H54 (cell line): ENCODE data around the gene TULP4.
"Not testable (repeated sequence)": the region's sequence is repeated elsewhere in the genome, so short reads cannot be mapped to it uniquely, and the experiment has no call there.

Experiments
- DNase-seq: peaks from one replicate; pipeline ENCODE4 v3.0.0; 2011; ENCODE audit warnings: low spot score, mixed read lengths; ENCODE audit not compliant: insufficient read length
- FAIRE-seq: peaks from 3 replicates; lab custom pipeline; 2011; peaks lifted over from hg19 to GRCh38; lab: Jason Lieb, UNC
- POLR2A ChIP-seq: IDR thresholded peaks from 2 replicates; pipeline ENCODE4 v1.6.1; 2011; ENCODE audit warnings: low read depth, mild to moderate bottlenecking, low read length

Gene TULP4

GRCh38 chr6:158329531-158329930 lies 17.3 kb downstream of the TULP4 start:
- DNase-seq (no peak), FAIRE-seq (no peak)
- TF ChIP-seq POLR2A: no peak

GRCh38 chr6:158330016-158330415 lies 17.8 kb downstream of the TULP4 start:
- no peak for FAIRE-seq
- TF ChIP-seq POLR2A: no peak
- DNase-seq: no peak

- no peak for TF ChIP-seq POLR2A
- FAIRE-seq: no peak
- no peak for DNase-seq
These were observed 20.0 kb downstream of the TULP4 start for GRCh38 chr6:158332237-158332636.

- TF ChIP-seq POLR2A: no peak
- FAIRE-seq (no peak), DNase-seq (no peak)
These were observed 20.8 kb downstream of the TULP4 start for GRCh38 chr6:158333094-158333493.

GRCh38 chr6:158334534-158334933 lies 22.3 kb downstream of the TULP4 start:
- no peak for TF ChIP-seq POLR2A
- no peak for DNase-seq
- no peak for FAIRE-seq

- no peak for TF ChIP-seq POLR2A
- DNase-seq (no peak), FAIRE-seq (no peak)
These were observed 25.1 kb downstream of the TULP4 start for GRCh38 chr6:158337332-158337731.

GRCh38 chr6:158338311-158339112 lies 26.2 kb downstream of the TULP4 start:
- no peak for FAIRE-seq
- DNase-seq: no peak
- TF ChIP-seq POLR2A: no peak

GRCh38 chr6:158339197-158339596 lies 26.9 kb downstream of the TULP4 start:
- not testable (repeated sequence) for FAIRE-seq, DNase-seq

GRCh38 chr6:158340252-158340651 lies 28.0 kb downstream of the TULP4 start:
- FAIRE-seq: no peak
- TF ChIP-seq POLR2A: no peak
- no peak for DNase-seq

GRCh38 chr6:158344534-158344933 lies 32.3 kb downstream of the TULP4 start:
- FAIRE-seq (no peak), DNase-seq (no peak)
- TF ChIP-seq POLR2A: no peak

- not testable (repeated sequence) for FAIRE-seq, DNase-seq
These were observed 33.2 kb downstream of the TULP4 start for GRCh38 chr6:158345444-158345843.

GRCh38 chr6:158347335-158347734 lies 35.1 kb downstream of the TULP4 start:
- FAIRE-seq (no peak), DNase-seq (no peak)
- no peak for TF ChIP-seq POLR2A

GRCh38 chr6:158348737-158349504 lies 36.7 kb downstream of the TULP4 start:
- not testable (repeated sequence) for FAIRE-seq, DNase-seq

GRCh38 chr6:158349505-158350275 lies 37.4 kb downstream of the TULP4 start:
- not testable (repeated sequence) for DNase-seq, FAIRE-seq

- not testable (repeated sequence) for DNase-seq, FAIRE-seq
These were observed 38.5 kb downstream of the TULP4 start for GRCh38 chr6:158350731-158351130.
